ENCODE measurements around the gene CRTAC1.

CRTAC1 gene

DNA sequence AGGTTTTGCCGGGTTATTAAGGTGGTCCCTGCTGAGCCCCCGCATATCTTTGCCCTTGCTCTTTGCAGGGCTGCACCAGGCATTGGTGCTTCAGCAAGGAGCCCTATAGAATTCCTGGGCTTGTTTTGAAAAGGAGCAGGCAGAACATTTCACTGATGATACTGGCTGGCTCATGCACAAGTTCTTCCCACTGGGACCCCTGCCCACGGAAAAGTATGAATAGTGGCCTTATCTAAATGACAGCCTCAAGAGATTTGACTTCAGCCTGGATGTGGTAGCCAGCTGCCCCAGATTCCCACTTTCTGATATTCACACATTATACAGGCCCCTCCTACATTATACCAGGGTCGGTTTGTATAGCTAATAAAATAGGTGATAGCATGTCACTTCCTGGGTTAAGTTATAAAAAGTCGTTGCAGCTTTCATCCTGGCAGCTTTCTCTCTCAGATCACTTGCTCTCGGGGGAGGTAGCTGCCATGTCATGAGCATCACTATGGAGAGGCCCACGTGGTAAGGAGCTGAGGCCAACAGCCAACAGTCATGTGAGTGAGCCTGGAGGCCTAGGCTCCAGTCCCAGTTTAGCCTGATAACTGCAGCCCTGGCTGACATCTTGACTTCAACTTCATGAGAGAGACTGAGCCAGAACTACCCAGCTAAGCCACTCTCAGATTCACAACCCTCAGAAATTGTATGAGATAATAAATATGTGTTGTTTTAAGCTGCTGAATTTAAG, 16.8 kb upstream of the CRTAC1 start:
- TF ChIP-seq, protein P1, sequence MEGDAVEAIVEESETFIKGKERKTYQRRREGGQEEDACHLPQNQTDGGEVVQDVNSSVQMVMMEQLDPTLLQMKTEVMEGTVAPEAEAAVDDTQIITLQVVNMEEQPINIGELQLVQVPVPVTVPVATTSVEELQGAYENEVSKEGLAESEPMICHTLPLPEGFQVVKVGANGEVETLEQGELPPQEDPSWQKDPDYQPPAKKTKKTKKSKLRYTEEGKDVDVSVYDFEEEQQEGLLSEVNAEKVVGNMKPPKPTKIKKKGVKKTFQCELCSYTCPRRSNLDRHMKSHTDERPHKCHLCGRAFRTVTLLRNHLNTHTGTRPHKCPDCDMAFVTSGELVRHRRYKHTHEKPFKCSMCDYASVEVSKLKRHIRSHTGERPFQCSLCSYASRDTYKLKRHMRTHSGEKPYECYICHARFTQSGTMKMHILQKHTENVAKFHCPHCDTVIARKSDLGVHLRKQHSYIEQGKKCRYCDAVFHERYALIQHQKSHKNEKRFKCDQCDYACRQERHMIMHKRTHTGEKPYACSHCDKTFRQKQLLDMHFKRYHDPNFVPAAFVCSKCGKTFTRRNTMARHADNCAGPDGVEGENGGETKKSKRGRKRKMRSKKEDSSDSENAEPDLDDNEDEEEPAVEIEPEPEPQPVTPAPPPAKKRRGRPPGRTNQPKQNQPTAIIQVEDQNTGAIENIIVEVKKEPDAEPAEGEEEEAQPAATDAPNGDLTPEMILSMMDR (IDR thresholded peaks at IDR 0.05) = no peak
- Mint-ChIP-seq H3K9me3 (no peaks in the 10 kb centered on the region), H3K4me1 (peaks cover 5% of the 10 kb centered on the region), H3K27ac (no peak overlapping the region), H3K4me3 (no peak overlapping the region), H3K36me3 (ENCODE audit: low read depth) (no peaks in the 10 kb centered on the region), H3K27me3 (ENCODE audit: low read depth, poor library complexity) (peaks cover 51% of the 10 kb centered on the region)
- DNase-seq = no peak

GRCh38 chr10:98045785-98046389, 15.5 kb upstream of the CRTAC1 start:
- Mint-ChIP-seq H3K4me3 (no peak overlapping the region), H3K36me3 (ENCODE audit: low read depth) (no peaks in the 10 kb centered on the region), H3K27me3 (ENCODE audit: low read depth, poor library complexity) (peaks cover 49% of the 10 kb centered on the region), H3K27ac (no peak overlapping the region), H3K4me1 (peaks cover 7% of the 10 kb centered on the region), H3K9me3 (no peaks in the 10 kb centered on the region)
- TF ChIP-seq, protein P1 (IDR thresholded peaks at IDR 0.05) = peak; percentile 90
- DNase-seq = peak; percentile 73

GRCh38 chr10:98041352-98042043, 11.1 kb upstream of the CRTAC1 start:
- H3K4me1 Mint-ChIP-seq = peaks cover 15% of the 10 kb centered on the region
- peak; percentile 77 for DNase-seq
- peaks cover 89% of the 10 kb centered on the region for H3K27me3 Mint-ChIP-seq (ENCODE audit: low read depth, poor library complexity)
- no peak overlapping the region for H3K4me3 Mint-ChIP-seq
- no peak overlapping the region for H3K27ac Mint-ChIP-seq
- no peaks in the 10 kb centered on the region for H3K9me3 Mint-ChIP-seq
- no peaks in the 10 kb centered on the region for H3K36me3 Mint-ChIP-seq (ENCODE audit: low read depth)
- TF ChIP-seq, protein P1 (IDR thresholded peaks at IDR 0.05) = peak; percentile 70

DNA sequence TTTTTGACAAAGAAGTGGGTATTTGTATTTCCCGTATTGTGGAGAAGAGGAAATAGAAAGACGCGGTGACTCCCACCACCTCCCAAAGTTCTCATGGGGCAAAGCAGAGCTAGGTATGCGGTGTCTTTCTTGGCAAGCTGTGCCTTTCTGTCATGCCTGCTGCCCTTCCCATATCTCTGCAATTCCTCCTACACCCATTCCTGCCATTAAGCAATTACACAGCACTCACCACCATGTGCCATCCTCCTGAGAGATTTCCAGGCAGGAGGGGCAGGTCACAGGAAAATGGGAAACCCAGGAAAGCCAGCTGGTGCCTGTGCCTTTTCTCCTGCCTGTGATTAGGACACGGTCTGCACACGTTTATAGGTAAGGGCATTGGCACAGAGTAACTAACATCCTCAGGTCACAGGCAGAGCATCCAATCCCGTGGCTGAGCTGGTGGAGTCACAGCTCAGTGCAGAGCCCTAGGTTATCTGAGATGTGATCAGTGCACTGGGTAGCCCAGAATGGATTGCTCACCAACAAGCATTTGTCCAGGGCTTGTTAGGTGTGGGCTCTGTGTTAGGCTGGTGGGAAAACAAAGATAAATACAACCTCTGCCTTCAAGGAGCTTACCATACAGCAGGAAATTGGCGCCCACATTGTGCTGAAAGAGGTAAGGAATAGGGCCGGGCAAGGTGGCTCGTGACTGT, 9.4 kb upstream of the CRTAC1 start:
- Mint-ChIP-seq H3K9me3 (no peaks in the 10 kb centered on the region), H3K4me1 (peaks cover 15% of the 10 kb centered on the region), H3K36me3 (ENCODE audit: low read depth) (no peaks in the 10 kb centered on the region), H3K27me3 (ENCODE audit: low read depth, poor library complexity) (peaks cover 97% of the 10 kb centered on the region), H3K27ac (no peak overlapping the region), H3K4me3 (no peak overlapping the region)
- no peak for DNase-seq
- TF ChIP-seq, protein P1 (IDR thresholded peaks at IDR 0.05) = no peak

- DNase-seq = peak; percentile 48
Observed at GRCh38 chr10:98038288-98038687, 7.9 kb upstream of the CRTAC1 start.

More at GRCh38 chr10:98038288-98038687, 7.9 kb upstream of the CRTAC1 start:
- peaks cover 97% of the 10 kb centered on the region for H3K27me3 Mint-ChIP-seq (ENCODE audit: low read depth, poor library complexity)
- H3K9me3 Mint-ChIP-seq = no peaks in the 10 kb centered on the region
- no peak overlapping the region for H3K4me3 Mint-ChIP-seq
- H3K27ac Mint-ChIP-seq = no peak overlapping the region
- no peaks in the 10 kb centered on the region for H3K36me3 Mint-ChIP-seq (ENCODE audit: low read depth)
- peaks cover 15% of the 10 kb centered on the region for H3K4me1 Mint-ChIP-seq
- TF ChIP-seq, protein P1 (IDR thresholded peaks at IDR 0.05) = no peak
